GM18507 (cell line): ENCODE measurements around the gene SH3BGRL2.

ENCODE experiments used
- DNase-seq: peaks from one replicate; pipeline ENCODE4 v3.0.0; 2011; ENCODE audit warnings: low read depth; ENCODE audit not compliant: insufficient read length; ENCODE audit errors: extremely low spot score
- FAIRE-seq: peaks from 2 replicates; lab custom pipeline; 2011; peaks lifted over from hg19 to GRCh38; lab: Jason Lieb, UNC

Gene SH3BGRL2

GRCh38 chr6:79630883-79631692 lies at the start of gene SH3BGRL2:
SH3BGRL2 (plus strand) TSS chr6:79631329; CDS start chr6:79631462, 133 bp downstream.
- DNase-seq, result no peak
- no peak for FAIRE-seq

- DNase-seq, result no peak
- no peak for FAIRE-seq
These were observed 46.8 kb upstream of the SH3BGRL2 start for GRCh38 chr6:79584332-79584731.

- FAIRE-seq (no peak), DNase-seq (no peak)
These were observed 44.6 kb upstream of the SH3BGRL2 start for GRCh38 chr6:79586548-79586947.

- FAIRE-seq, result no peak
These were observed 41.4 kb upstream of the SH3BGRL2 start for GRCh38 chr6:79589701-79590100.

GRCh38 chr6:79597155-79597554 lies 34.0 kb upstream of the SH3BGRL2 start:
- FAIRE-seq (no peak), DNase-seq (no peak)

More at GRCh38 chr6:79589701-79590100, 41.4 kb upstream of the SH3BGRL2 start:
- no peak for DNase-seq

- no peak for FAIRE-seq
These were observed 33.1 kb upstream of the SH3BGRL2 start for GRCh38 chr6:79598012-79598411.

GRCh38 chr6:79599725-79600259 lies 31.3 kb upstream of the SH3BGRL2 start:
- FAIRE-seq, result no peak
- DNase-seq, result no peak

More at GRCh38 chr6:79598012-79598411, 33.1 kb upstream of the SH3BGRL2 start:
- no peak for DNase-seq

GRCh38 chr6:79600313-79600712 lies 30.8 kb upstream of the SH3BGRL2 start:
- FAIRE-seq (no peak), DNase-seq (no peak)

GRCh38 chr6:79600812-79601609 lies 30.1 kb upstream of the SH3BGRL2 start:
- DNase-seq (no peak), FAIRE-seq (no peak)

GRCh38 chr6:79602859-79603258 lies 28.3 kb upstream of the SH3BGRL2 start:
- FAIRE-seq (no peak), DNase-seq (no peak)

GRCh38 chr6:79604583-79605037 lies 26.5 kb upstream of the SH3BGRL2 start:
- no peak for DNase-seq
- no peak for FAIRE-seq

- FAIRE-seq (no peak), DNase-seq (no peak)
These were observed 26.1 kb upstream of the SH3BGRL2 start for GRCh38 chr6:79605061-79605460.

GRCh38 chr6:79605968-79606764 lies 25.0 kb upstream of the SH3BGRL2 start:
- DNase-seq (no peak), FAIRE-seq (no peak)

- no peak for FAIRE-seq
These were observed 24.1 kb upstream of the SH3BGRL2 start for GRCh38 chr6:79607000-79607399.

GRCh38 chr6:79608334-79609224 lies 22.6 kb upstream of the SH3BGRL2 start:
- no peak for DNase-seq
- no peak for FAIRE-seq

More at GRCh38 chr6:79607000-79607399, 24.1 kb upstream of the SH3BGRL2 start:
- no peak for DNase-seq

GRCh38 chr6:79609225-79609595 lies 21.9 kb upstream of the SH3BGRL2 start:
- FAIRE-seq (no peak), DNase-seq (no peak)

- no peak for DNase-seq
- FAIRE-seq, result no peak
These were observed 20.7 kb upstream of the SH3BGRL2 start for GRCh38 chr6:79610306-79611009.

GRCh38 chr6:79612457-79612856 lies 18.7 kb upstream of the SH3BGRL2 start:
- no peak for DNase-seq
- FAIRE-seq, result no peak
